ENCODE results near the gene TCOF1. TPM values are rescaled to one million over a fixed set of nuclear protein-coding genes. Genes with fewer than 3 reads are reported as not detected.

Gene TCOF1
- total RNA-seq, 1 donor from 2014 or later = 65.3 TPM

GRCh38 chr5:150339841-150340240, 17.7 kb upstream of the TCOF1 start:
- TF ChIP-seq, protein P1, sequence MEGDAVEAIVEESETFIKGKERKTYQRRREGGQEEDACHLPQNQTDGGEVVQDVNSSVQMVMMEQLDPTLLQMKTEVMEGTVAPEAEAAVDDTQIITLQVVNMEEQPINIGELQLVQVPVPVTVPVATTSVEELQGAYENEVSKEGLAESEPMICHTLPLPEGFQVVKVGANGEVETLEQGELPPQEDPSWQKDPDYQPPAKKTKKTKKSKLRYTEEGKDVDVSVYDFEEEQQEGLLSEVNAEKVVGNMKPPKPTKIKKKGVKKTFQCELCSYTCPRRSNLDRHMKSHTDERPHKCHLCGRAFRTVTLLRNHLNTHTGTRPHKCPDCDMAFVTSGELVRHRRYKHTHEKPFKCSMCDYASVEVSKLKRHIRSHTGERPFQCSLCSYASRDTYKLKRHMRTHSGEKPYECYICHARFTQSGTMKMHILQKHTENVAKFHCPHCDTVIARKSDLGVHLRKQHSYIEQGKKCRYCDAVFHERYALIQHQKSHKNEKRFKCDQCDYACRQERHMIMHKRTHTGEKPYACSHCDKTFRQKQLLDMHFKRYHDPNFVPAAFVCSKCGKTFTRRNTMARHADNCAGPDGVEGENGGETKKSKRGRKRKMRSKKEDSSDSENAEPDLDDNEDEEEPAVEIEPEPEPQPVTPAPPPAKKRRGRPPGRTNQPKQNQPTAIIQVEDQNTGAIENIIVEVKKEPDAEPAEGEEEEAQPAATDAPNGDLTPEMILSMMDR (conservative IDR thresholded peaks at IDR 0.05) = no peak
- H3K4me1 Mint-ChIP-seq (ENCODE audit: unreplicated experiment) = peaks cover 29% of the 10 kb centered on the region
- no peak overlapping the region for H3K27ac Mint-ChIP-seq
- DNase-seq (ENCODE audit: extremely low spot score, unreplicated experiment) = no peak
- no peaks in the 10 kb centered on the region for H3K27me3 Mint-ChIP-seq
- no peaks in the 10 kb centered on the region for H3K36me3 Mint-ChIP-seq
- peaks cover 5% of the 10 kb centered on the region for H3K9me3 Mint-ChIP-seq
- no peak overlapping the region for H3K4me3 Mint-ChIP-seq

DNA sequence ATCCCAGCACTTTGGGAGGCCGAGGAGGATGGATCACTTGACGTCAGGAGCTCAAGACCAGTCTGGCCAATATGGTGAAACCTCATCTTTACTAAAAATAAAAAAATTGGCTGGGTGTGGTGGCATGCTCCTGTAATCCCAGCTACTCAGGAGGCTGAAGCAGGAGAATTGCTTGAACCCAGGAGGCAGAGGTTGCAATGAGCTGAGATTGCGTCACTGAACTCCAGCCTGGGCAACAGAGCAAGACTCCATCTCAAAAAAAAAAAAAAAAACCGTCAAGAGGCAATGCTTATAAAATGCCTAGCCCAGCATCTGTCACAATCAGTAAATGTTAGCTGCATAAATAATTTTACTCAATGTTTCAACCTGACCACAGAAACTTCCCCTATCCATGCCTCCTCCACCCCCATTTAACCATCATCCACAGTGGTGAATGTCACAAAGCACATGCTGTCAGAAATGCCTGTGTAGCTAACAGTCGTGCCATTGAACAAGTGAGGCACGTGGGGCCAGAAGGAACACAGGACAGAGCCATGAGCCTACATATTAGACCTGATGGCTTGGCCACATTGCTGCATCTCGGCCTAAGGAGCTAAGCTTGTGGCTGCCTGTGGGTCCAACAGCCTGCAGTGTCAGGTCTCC, 16.8 kb upstream of the TCOF1 start:
- Mint-ChIP-seq H3K4me1 (ENCODE audit: unreplicated experiment) (peaks cover 24% of the 10 kb centered on the region), H3K27me3 (no peaks in the 10 kb centered on the region), H3K36me3 (no peaks in the 10 kb centered on the region), H3K27ac (no peak overlapping the region), H3K9me3 (peaks cover 5% of the 10 kb centered on the region), H3K4me3 (no peak overlapping the region)
- DNase-seq (ENCODE audit: extremely low spot score, unreplicated experiment) = no peak
- TF ChIP-seq, protein P1 (conservative IDR thresholded peaks at IDR 0.05) = no peak

GRCh38 chr5:150341331-150341730, 16.2 kb upstream of the TCOF1 start:
- TF ChIP-seq, protein P1 (conservative IDR thresholded peaks at IDR 0.05) = no peak
- Mint-ChIP-seq H3K4me1 (ENCODE audit: unreplicated experiment) (peaks cover 24% of the 10 kb centered on the region), H3K4me3 (no peak overlapping the region), H3K27ac (no peak overlapping the region), H3K36me3 (no peaks in the 10 kb centered on the region), H3K9me3 (peaks cover 5% of the 10 kb centered on the region), H3K27me3 (no peaks in the 10 kb centered on the region)
- no peak for DNase-seq (ENCODE audit: extremely low spot score, unreplicated experiment)

DNA sequence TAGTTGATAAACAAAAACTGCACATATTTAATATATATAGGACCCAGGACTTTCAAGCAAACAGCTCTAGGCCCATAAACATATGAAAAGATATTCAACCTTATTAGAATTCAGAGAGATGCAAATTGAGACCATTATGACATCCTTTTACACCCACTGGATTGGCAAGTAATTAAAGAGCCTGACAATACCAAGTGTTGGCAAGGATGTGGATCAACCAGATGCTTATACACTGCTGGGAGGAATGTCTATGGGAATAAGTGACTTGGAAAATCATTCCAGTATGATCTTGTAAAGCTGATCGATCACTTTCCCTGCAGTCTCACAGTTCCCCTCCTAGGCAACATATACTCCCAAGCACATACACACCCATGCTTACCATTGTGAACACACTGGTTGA, 15.5 kb upstream of the TCOF1 start:
- peaks cover 5% of the 10 kb centered on the region for H3K9me3 Mint-ChIP-seq
- H3K36me3 Mint-ChIP-seq = no peaks in the 10 kb centered on the region
- no peak overlapping the region for H3K4me3 Mint-ChIP-seq
- peaks cover 23% of the 10 kb centered on the region for H3K4me1 Mint-ChIP-seq (ENCODE audit: unreplicated experiment)
- H3K27me3 Mint-ChIP-seq = no peaks in the 10 kb centered on the region
- TF ChIP-seq, protein P1 (conservative IDR thresholded peaks at IDR 0.05) = no peak
- no peak overlapping the region for H3K27ac Mint-ChIP-seq
- no peak for DNase-seq (ENCODE audit: extremely low spot score, unreplicated experiment)

DNA sequence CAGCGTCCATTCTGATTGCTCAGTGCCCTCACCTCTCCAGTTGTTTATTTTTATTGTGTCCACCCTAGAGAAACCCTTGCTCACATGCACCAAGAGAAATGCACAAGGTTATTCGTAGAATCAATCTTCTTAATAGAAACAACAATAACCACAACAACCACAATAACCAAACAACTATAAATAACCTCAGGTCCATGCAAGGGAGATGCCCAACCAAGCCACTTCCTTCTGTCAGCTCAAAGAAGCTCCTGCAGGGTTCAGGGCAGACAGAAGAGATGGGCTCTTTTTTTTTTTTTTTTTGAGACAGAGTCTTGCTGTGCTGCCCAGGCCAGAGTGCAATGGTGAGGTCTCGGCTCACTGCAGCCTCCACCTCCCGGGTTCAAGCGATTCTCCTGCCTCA, 14.9 kb upstream of the TCOF1 start:
- TF ChIP-seq, protein P1 (conservative IDR thresholded peaks at IDR 0.05) = no peak
- Mint-ChIP-seq H3K9me3 (no peaks in the 10 kb centered on the region), H3K4me3 (no peak overlapping the region), H3K27ac (no peak overlapping the region), H3K4me1 (ENCODE audit: unreplicated experiment) (peaks cover 23% of the 10 kb centered on the region), H3K36me3 (no peaks in the 10 kb centered on the region), H3K27me3 (no peaks in the 10 kb centered on the region)
- DNase-seq (ENCODE audit: extremely low spot score, unreplicated experiment) = no peak

Data from type B pancreatic cell (in vitro differentiated cells).